Activated naive CD8-positive, alpha-beta T cell treated with anti-CD3 and anti-CD28 coated beads, Interleukin-2, amount 50 U/mL, for 24 hours (primary cell): Measurements from ENCODE around the gene NUDT5.
A peak's percentile ranks its signal among the peaks of the same experiment; 100 is the strongest.

ENCODE experiments used
- ATAC-seq: fragments of 150-1000 bp; cut with Tn5 transposase; one replicate; pipeline ENCODE4 v1.10.0; 2021
- DNase-seq: peaks from one replicate; pipeline ENCODE4 v3.0.0; 2021
- H3K27ac Mint-ChIP-seq: one replicate; pipeline ENCODE4 v1.8.0; 2021; ENCODE audit warnings: mild to moderate bottlenecking, mixed read lengths
- H3K27me3 Mint-ChIP-seq: one replicate; pipeline ENCODE4 v1.8.0; 2021; ENCODE audit warnings: mixed read lengths
- H3K36me3 Mint-ChIP-seq: one replicate; pipeline ENCODE4 v1.8.0; 2021; ENCODE audit warnings: low read depth, mixed read lengths
- H3K4me1 Mint-ChIP-seq: one replicate; pipeline ENCODE4 v1.8.0; 2021; ENCODE audit warnings: mixed read lengths
- H3K4me3 Mint-ChIP-seq: one replicate; pipeline ENCODE4 v1.8.0; 2021; ENCODE audit warnings: mild to moderate bottlenecking, moderate library complexity, mixed read lengths
- H3K9me3 Mint-ChIP-seq: one replicate; pipeline ENCODE4 v1.8.0; 2021; ENCODE audit warnings: mixed read lengths

Gene NUDT5

GRCh38 chr10:12218991-12219390, 23.3 kb upstream of the NUDT5 start:
- H3K27ac Mint-ChIP-seq, result no peak overlapping the region
- no peaks in the 10 kb centered on the region for H3K9me3 Mint-ChIP-seq
- peaks cover 58% of the 10 kb centered on the region for H3K36me3 Mint-ChIP-seq
- peaks cover 15% of the 10 kb centered on the region for H3K4me1 Mint-ChIP-seq
- ATAC-seq, result no peak
- no peak overlapping the region for H3K4me3 Mint-ChIP-seq
- no peak for DNase-seq
- H3K27me3 Mint-ChIP-seq, result no peaks in the 10 kb centered on the region

- peaks cover 57% of the 10 kb centered on the region for H3K36me3 Mint-ChIP-seq
- H3K4me3 Mint-ChIP-seq, result peak overlapping the region; percentile 19
- DNase-seq (peak; percentile 50), ATAC-seq (no peak)
- peak overlapping the region; percentile 71 for H3K27ac Mint-ChIP-seq
- no peaks in the 10 kb centered on the region for H3K27me3 Mint-ChIP-seq
- H3K9me3 Mint-ChIP-seq, result no peaks in the 10 kb centered on the region
- peaks cover 13% of the 10 kb centered on the region for H3K4me1 Mint-ChIP-seq
Observed at GRCh38 chr10:12214763-12215218, 19.1 kb upstream of the NUDT5 start.

- H3K4me1 Mint-ChIP-seq, result peaks cover 13% of the 10 kb centered on the region
- peak overlapping the region; percentile 29 for H3K27ac Mint-ChIP-seq
- no peak overlapping the region for H3K4me3 Mint-ChIP-seq
- H3K27me3 Mint-ChIP-seq, result no peaks in the 10 kb centered on the region
- ATAC-seq (no peak), DNase-seq (no peak)
- H3K9me3 Mint-ChIP-seq, result no peaks in the 10 kb centered on the region
- peaks cover 56% of the 10 kb centered on the region for H3K36me3 Mint-ChIP-seq
Observed at GRCh38 chr10:12214093-12214492, 18.4 kb upstream of the NUDT5 start.

GRCh38 chr10:12213621-12214020, 17.9 kb upstream of the NUDT5 start:
- ATAC-seq (no peak), DNase-seq (no peak)
- Mint-ChIP-seq H3K27ac (no peak overlapping the region), H3K9me3 (no peaks in the 10 kb centered on the region), H3K27me3 (no peaks in the 10 kb centered on the region), H3K4me3 (no peak overlapping the region), H3K4me1 (peaks cover 13% of the 10 kb centered on the region), H3K36me3 (peaks cover 56% of the 10 kb centered on the region)

- ATAC-seq, result no peak
Observed at GRCh38 chr10:12212454-12212853, 16.8 kb upstream of the NUDT5 start.

GRCh38 chr10:12208460-12208859, 12.8 kb upstream of the NUDT5 start:
- H3K36me3 Mint-ChIP-seq, result peaks cover 64% of the 10 kb centered on the region
- ATAC-seq, result no peak
- peaks cover 8% of the 10 kb centered on the region for H3K4me1 Mint-ChIP-seq
- no peaks in the 10 kb centered on the region for H3K9me3 Mint-ChIP-seq
- H3K27ac Mint-ChIP-seq, result no peak overlapping the region
- no peak for DNase-seq
- H3K27me3 Mint-ChIP-seq, result no peaks in the 10 kb centered on the region
- no peak overlapping the region for H3K4me3 Mint-ChIP-seq

More at GRCh38 chr10:12212454-12212853, 16.8 kb upstream of the NUDT5 start:
- no peaks in the 10 kb centered on the region for H3K9me3 Mint-ChIP-seq
- DNase-seq, result no peak
- peaks cover 17% of the 10 kb centered on the region for H3K4me1 Mint-ChIP-seq
- H3K4me3 Mint-ChIP-seq, result no peak overlapping the region
- H3K27ac Mint-ChIP-seq, result no peak overlapping the region
- H3K27me3 Mint-ChIP-seq, result no peaks in the 10 kb centered on the region
- peaks cover 61% of the 10 kb centered on the region for H3K36me3 Mint-ChIP-seq

GRCh38 chr10:12207114-12207513, 11.4 kb upstream of the NUDT5 start:
- ATAC-seq, result no peak
- H3K4me1 Mint-ChIP-seq, result peaks cover 19% of the 10 kb centered on the region
- DNase-seq, result no peak
- no peaks in the 10 kb centered on the region for H3K9me3 Mint-ChIP-seq
- no peaks in the 10 kb centered on the region for H3K27me3 Mint-ChIP-seq
- no peak overlapping the region for H3K27ac Mint-ChIP-seq
- no peak overlapping the region for H3K4me3 Mint-ChIP-seq
- peaks cover 67% of the 10 kb centered on the region for H3K36me3 Mint-ChIP-seq

GRCh38 chr10:12205082-12205481, 9.4 kb upstream of the NUDT5 start:
- Mint-ChIP-seq H3K27ac (no peak overlapping the region), H3K36me3 (peaks cover 69% of the 10 kb centered on the region), H3K27me3 (no peaks in the 10 kb centered on the region), H3K4me1 (peaks cover 36% of the 10 kb centered on the region), H3K9me3 (no peaks in the 10 kb centered on the region), H3K4me3 (no peak overlapping the region)
- ATAC-seq, result no peak
- no peak for DNase-seq

GRCh38 chr10:12202226-12202625, 6.5 kb upstream of the NUDT5 start:
- H3K9me3 Mint-ChIP-seq, result no peaks in the 10 kb centered on the region
- peak; percentile 53 for ATAC-seq
- DNase-seq, result no peak
- peaks cover 49% of the 10 kb centered on the region for H3K4me1 Mint-ChIP-seq
- peak overlapping the region; percentile 72 for H3K27ac Mint-ChIP-seq
- H3K27me3 Mint-ChIP-seq, result no peaks in the 10 kb centered on the region
- H3K4me3 Mint-ChIP-seq, result no peak overlapping the region
- H3K36me3 Mint-ChIP-seq, result peaks cover 66% of the 10 kb centered on the region

- peak; percentile 74 for ATAC-seq
- Mint-ChIP-seq H3K27me3 (no peaks in the 10 kb centered on the region), H3K4me3 (peak overlapping the region; percentile 33), H3K4me1 (peaks cover 55% of the 10 kb centered on the region), H3K36me3 (peaks cover 66% of the 10 kb centered on the region), H3K9me3 (no peaks in the 10 kb centered on the region), H3K27ac (peak overlapping the region; percentile 63)
- DNase-seq, result no peak
Observed at GRCh38 chr10:12201543-12201942, 5.9 kb upstream of the NUDT5 start.

GRCh38 chr10:12200850-12201249, 5.2 kb upstream of the NUDT5 start:
- H3K27ac Mint-ChIP-seq, result peak overlapping the region; percentile 63
- H3K4me3 Mint-ChIP-seq, result no peak overlapping the region

GRCh38 chr10:12198156-12198555, 2.5 kb upstream of the NUDT5 start:
- DNase-seq, result no peak
- Mint-ChIP-seq H3K4me1 (peaks cover 69% of the 10 kb centered on the region), H3K9me3 (no peaks in the 10 kb centered on the region), H3K27ac (no peak overlapping the region), H3K27me3 (no peaks in the 10 kb centered on the region), H3K36me3 (peaks cover 58% of the 10 kb centered on the region), H3K4me3 (peak overlapping the region; percentile 98)
- no peak for ATAC-seq

More at GRCh38 chr10:12200850-12201249, 5.2 kb upstream of the NUDT5 start:
- no peaks in the 10 kb centered on the region for H3K27me3 Mint-ChIP-seq
- peaks cover 62% of the 10 kb centered on the region for H3K4me1 Mint-ChIP-seq
- ATAC-seq (no peak), DNase-seq (no peak)
- H3K36me3 Mint-ChIP-seq, result peaks cover 67% of the 10 kb centered on the region
- H3K9me3 Mint-ChIP-seq, result no peaks in the 10 kb centered on the region

GRCh38 chr10:12196531-12197211, 980 bp upstream of the NUDT5 start:
- Mint-ChIP-seq H3K36me3 (peaks cover 56% of the 10 kb centered on the region), H3K27me3 (no peaks in the 10 kb centered on the region), H3K9me3 (no peaks in the 10 kb centered on the region), H3K4me1 (peaks cover 66% of the 10 kb centered on the region), H3K4me3 (peak overlapping the region; percentile 98), H3K27ac (peak overlapping the region; percentile 98)
- DNase-seq (no peak), ATAC-seq (no peak)

GRCh38 chr10:12195281-12195602, 449 bp downstream of the NUDT5 start:
- DNase-seq (no peak), ATAC-seq (peak; percentile 1)
- Mint-ChIP-seq H3K9me3 (no peaks in the 10 kb centered on the region), H3K27ac (peak overlapping the region; percentile 98), H3K36me3 (peaks cover 52% of the 10 kb centered on the region), H3K4me3 (peak overlapping the region; percentile 98), H3K27me3 (no peaks in the 10 kb centered on the region), H3K4me1 (peaks cover 64% of the 10 kb centered on the region)

GRCh38 chr10:12194752-12195271, 879 bp downstream of the NUDT5 start:
- peak overlapping the region; percentile 98 for H3K4me3 Mint-ChIP-seq
- DNase-seq (peak; percentile 34), ATAC-seq (no peak)
- peak overlapping the region; percentile 98 for H3K27ac Mint-ChIP-seq
- no peaks in the 10 kb centered on the region for H3K9me3 Mint-ChIP-seq
- no peaks in the 10 kb centered on the region for H3K27me3 Mint-ChIP-seq
- peaks cover 64% of the 10 kb centered on the region for H3K4me1 Mint-ChIP-seq
- H3K36me3 Mint-ChIP-seq, result peaks cover 55% of the 10 kb centered on the region
